ENCODE measurements around the gene ATP2A1.
"Not testable (repeated sequence)": the region's sequence is repeated elsewhere in the genome, so short reads cannot be mapped to it uniquely, and the experiment has no call there.

ATP2A1 gene

DNA sequence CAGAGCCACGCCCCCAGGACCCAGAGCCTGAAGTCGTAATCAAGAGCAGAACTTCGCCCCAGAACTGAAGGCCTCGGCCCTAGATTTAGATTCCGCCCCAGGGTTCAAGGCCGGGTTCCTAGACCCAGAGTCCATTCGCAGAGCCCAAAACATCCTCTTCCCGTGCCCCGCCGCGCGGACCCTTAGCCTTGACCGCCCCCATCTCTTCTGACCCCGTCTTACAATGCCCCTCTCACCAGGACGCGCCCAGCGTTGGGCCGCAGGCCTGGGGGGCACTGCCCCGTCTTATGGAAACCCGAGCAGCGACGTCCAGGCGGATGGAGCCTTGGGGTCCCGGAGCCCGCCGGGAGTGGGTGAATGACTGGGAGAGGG is 58.5 kb downstream of the ATP2A1 start:
- DNase-seq = no peak

GRCh38 chr16:28937222-28937876 is 59.1 kb downstream of the ATP2A1 start:
- no peak for DNase-seq

DNA sequence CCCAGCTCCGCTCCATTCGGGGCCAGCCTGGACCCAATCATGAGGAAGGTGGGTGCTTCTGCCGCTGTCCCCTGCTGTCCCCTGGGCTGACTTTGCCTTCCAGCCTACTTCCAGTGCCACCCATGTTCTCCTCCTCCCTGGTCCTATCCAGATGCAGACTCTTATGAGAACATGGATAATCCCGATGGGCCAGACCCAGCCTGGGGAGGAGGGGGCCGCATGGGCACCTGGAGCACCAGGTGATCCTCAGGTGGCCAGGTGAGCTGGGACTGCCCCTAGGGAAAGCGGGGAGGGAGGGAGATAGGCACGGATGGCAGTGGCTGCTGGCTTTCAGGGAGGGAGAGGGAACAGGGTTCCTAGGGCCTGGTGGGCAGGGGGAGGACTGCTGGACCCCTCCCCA is 60.4 kb downstream of the ATP2A1 start:
- DNase-seq = no peak

DNA sequence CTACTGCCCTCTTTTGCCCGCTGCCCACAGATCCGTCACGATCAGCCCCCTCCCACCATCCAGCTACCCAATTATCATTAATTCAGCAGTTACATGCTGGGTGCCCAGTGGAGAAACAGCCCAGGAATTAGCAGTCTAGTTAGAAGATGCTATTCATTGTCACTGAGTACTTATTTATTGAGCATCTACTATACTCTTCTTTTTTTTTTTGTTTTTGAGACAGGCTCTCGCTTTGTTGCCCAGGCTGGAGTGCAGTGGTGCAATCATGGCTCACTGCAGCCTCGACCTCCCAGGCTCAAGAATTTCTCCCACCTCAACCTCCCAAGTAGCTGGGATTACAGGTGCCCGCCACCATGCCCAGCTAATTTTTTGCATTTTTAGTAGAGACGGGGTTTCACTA is 61.5 kb downstream of the ATP2A1 start:
- DNase-seq = not testable (repeated sequence)

GRCh38 chr16:28943281-28943680 is 65.0 kb downstream of the ATP2A1 start:
- no peak for DNase-seq

DNA sequence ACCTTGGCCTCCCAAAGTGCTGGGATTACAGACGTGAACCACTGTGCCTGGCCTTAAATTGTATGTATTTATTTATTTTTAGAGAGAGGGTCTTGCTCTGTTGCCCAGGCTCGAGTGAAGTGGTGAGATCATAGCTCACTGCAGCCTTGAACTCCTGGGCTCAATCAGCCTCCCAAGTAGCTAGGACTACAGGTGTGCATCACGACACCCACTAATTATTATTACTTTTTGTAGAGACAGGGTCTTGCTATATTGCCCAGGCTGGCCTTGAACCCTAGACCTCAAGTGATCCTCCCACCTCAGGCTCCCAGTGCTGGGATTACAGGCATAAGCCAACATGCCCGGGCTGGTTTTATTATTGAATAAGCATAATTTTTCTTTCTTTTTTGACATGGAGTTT is 68.4 kb downstream of the ATP2A1 start:
- DNase-seq = no peak

DNA sequence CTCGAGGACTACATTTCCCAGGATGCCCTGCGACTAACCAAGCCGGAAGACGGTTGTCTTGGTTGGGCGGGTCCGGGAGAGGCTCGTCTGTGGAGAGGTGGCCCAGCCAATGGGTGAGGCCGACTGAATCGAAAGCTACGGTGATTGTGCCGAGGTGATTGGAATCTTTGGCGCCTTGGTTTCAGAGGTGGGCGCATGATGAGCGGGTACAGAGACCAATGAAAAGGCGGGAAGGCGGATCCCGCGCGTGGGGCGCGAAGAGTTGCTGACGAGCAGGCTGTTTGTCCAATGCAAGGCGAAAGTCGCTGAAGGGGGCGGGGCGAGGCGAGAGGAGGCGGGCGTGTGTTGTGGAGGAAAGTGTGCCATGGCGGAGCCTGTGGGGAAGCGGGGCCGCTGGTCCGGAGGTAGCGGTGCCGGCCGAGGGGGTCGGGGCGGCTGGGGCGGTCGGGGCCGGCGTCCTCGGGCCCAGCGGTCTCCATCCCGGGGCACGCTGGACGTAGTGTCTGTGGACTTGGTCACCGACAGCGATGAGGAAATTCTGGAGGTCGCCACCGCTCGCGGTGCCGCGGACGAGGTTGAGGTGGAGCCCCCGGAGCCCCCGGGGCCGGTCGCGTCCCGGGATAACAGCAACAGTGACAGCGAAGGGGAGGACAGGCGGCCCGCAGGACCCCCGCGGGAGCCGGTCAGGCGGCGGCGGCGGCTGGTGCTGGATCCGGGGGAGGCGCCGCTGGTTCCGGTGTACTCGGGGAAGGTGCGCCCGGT is 72.5 kb downstream of the ATP2A1 start, which contains the start of gene NFATC2IP:
TSS of gene NFATC2IP (plus strand) at position 290 of the 762 bp plus-strand sequence. CDS start at position 365, 75 bp downstream.
- peak; percentile 100 for DNase-seq

GRCh38 chr16:28951410-28951943 is 73.2 kb downstream of the ATP2A1 start:
- peak in 1 of 2 donors; percentile 4 for DNase-seq

Data from inflammatory macrophage (primary cell).